Astrocyte of the hippocampus (primary cell): ENCODE results near the gene TBCE.
"Not testable (repeated sequence)": the region's sequence is repeated elsewhere in the genome, so short reads cannot be mapped to it uniquely, and the experiment has no call there.

Source experiments
- DNase-seq: peaks from one replicate; pipeline ENCODE4 v3.0.0; 2011; ENCODE audit warnings: low read depth, low spot score

The TBCE gene

DNA sequence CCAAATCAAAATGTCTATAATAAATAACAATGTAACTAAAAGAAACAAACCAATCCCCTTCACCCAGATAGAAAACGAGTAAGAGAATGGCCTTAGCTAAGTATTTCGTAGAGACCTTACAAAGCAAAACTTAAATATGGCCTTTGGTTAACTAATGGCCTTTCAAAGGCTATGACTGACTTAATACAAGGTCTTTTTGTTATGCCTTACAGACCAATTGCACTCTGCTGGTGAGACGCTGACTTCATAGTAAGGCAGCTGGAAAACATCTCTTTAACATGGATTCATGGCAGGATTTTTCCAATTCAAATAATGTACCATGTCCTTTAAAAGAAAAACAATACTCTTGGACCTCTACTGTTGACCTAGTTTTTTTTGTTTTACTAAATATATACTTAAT, 15.8 kb upstream of the TBCE start:
- no peak for DNase-seq

GRCh38 chr1:235351898-235352297, 15.3 kb upstream of the TBCE start:
- DNase-seq: no peak

DNA sequence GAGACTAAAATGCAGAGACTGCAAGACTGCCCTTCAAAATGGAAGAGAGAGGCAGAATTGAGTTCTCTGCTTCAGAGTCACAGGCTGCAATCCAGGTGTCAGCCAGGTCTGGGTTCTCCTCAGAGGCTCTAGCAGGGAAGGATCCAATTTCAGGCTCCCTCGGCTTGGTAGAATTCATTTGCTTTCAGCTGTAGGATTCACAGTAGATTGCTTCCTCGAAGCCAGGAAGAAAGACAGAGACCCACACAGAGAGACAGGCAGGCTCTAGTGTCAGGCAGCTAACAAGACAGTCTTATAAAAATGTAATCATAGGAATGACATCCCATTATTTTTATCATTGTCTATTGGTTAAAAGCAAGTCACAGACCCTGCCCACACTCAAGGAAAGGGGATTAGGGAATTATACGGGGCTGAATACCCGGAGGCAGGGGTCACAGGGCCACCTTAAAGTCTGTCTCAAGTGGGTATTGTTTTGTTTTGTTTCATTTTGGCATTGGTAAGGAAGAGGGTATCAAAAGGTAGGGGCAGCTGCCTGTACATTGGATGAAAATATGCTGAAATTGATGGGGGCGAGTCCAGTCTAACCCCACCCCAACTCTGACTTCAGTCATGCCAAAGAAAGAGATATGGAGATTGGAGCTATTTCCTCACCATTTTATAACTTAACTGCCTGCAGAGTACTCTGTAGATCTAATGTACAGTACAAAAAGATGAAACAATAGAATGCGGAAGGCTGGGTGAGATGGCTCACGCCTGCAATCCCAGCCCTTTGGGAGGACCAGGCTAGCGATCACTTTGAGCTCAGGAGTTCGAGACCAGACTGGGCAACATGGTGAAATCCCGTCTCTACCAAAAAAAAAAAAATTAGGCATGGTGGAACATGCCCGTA, 9.5 kb upstream of the TBCE start:
- DNase-seq: no peak

DNA sequence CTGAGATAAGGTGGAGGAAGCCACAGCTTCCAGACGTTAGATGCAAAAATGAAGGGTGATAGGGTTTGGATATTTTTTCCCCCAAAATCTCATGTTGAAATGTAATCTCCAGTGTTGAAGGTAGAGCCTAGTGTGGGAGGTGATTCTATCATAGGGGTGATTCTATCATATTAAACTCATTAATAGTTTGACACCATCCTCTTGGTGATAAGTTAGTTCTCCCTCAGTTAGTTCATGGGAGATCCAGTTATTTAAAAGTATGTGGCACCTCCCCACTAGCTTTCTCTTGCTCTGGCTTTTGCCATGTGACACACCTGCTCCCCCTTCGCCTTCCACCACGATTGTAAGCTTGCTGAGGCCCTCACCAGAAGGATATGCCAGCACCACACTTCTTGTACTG, 8.3 kb upstream of the TBCE start:
- DNase-seq: no peak

GRCh38 chr1:235364189-235364588, 3.0 kb upstream of the TBCE start:
- not testable (repeated sequence) for DNase-seq

- DNase-seq: no peak
These were observed 941 bp upstream of the TBCE start for GRCh38 chr1:235366286-235366685.

- DNase-seq: no peak
These were observed 1.2 kb downstream of the TBCE start for GRCh38 chr1:235368428-235368827.

GRCh38 chr1:235369802-235370201, 2.6 kb downstream of the TBCE start:
- DNase-seq: no peak

- no peak for DNase-seq
These were observed 8.8 kb downstream of the TBCE start for GRCh38 chr1:235375919-235376605.

- DNase-seq: not testable (repeated sequence)
These were observed 11.0 kb downstream of the TBCE start for GRCh38 chr1:235378134-235378735.

DNA sequence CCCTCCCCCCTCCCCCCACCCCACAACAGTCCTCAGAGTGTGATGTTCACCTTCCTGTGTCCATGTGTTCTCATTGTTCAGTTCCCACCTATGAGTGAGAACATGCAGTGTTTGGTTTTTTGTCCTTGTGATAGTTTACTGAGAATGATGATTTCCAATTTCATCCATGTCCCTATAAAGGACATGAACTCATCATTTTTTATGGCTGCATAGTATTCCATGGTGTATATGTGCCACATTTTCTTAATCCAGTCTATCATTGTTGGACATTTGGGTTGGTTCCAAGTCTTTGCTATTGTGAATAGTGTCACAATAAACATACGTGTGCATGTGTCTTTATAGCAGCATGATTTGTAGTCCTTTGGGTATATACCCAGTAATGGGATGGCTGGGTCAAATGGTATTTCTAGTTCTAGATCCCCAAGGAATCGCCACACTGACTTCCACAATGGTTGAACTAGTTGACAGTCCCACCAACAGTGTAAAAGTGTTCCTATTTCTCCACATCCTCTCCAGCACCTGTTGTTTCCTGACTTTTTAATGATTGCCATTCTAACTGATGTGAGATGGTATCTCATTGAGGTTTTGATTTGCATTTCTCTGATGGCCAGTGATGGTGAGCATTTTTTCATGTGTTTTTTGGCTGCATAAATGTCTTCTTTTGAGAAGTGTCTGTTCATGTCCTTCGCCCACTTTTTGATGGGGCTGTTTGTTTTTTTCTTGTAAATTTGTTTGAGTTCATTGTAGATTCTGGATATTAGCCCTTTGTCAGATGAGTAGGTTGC, 14.9 kb downstream of the TBCE start:
- not testable (repeated sequence) for DNase-seq

DNA sequence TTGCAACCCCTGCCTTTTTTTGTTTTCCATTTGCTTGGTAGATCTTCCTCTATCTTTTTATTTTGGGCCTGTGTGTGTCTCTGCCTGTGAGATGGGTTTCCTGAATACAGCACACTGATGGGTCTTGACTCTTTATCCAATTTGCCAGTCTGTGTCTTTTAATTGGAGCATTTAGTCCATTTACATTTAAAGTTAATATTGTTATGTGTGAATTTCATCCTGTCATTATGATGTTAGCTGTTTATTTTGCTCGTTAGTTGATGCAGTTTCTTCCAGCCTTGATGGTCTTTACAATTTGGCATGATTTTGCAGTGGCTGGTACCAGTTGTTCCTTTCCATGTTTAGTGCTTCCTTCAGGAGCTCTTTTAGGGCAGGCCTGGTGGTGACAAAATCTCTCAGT, 18.4 kb downstream of the TBCE start:
- DNase-seq: not testable (repeated sequence)

- DNase-seq: no peak
These were observed 24.6 kb downstream of the TBCE start for GRCh38 chr1:235391874-235392273.

DNA sequence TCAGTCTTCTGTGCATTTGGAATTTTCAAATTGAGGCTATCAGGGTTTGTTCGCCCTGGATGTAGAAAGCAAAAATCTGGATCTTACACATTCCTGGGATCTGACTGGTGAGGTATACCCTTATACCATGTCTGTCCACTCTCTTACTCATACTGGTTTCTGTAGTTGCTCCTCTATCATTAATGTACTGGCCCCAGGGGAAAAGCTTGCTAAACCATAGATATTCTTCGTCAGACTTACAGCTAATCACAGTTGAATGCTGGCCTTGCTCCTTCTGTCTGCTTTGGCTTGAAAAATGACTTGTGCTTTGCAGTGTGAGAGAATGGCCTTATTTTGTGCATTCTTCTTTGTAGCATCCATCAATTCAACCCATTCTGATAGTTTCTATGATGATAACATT, 30.5 kb downstream of the TBCE start:
- DNase-seq: peak; percentile 61

DNA sequence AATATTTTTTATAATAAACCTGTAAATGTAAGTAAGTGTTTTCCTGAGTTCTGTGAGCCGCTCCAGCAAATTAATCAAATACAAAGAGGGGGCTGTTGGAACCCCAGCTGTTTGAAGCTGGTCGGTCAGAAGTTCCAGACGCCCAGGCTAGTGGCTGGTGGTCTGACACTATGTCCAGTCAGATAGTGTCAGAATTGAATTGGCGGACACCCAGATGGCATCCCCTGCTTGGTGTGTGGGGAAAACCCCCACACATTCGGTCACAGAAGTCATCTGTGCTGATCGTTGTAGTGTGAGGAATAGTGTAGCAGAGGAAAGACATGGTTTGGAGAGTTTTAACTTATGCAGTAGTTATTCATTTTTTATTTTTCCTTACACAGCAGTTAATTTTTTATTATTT, 32.4 kb downstream of the TBCE start:
- no peak for DNase-seq

- DNase-seq: no peak
These were observed 34.0 kb downstream of the TBCE start for GRCh38 chr1:235401251-235401650.

- peak; percentile 54 for DNase-seq
These were observed 35.4 kb downstream of the TBCE start for GRCh38 chr1:235402457-235403200.

- DNase-seq: no peak
These were observed 36.4 kb downstream of the TBCE start for GRCh38 chr1:235403593-235403992.

DNA sequence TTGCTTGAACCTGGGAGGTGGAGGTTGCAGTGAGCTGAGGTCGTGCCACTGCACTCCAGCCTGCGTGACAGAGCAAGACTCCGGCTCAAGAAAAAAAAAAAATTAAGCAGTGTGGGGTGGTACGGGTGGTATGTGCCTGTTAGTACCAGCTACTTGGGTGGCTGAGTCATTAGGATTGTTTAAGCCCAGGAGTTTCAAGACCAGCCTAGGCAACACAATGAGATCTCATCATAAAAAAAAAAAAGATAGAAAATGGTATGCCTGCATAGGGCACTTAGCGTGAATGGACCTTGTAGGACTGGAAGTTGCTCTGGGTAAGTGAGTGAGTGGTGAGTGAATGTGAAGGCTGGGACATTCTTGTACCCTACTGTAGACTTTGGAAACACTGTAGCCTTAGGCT, 37.0 kb downstream of the TBCE start:
- DNase-seq: peak; percentile 70

DNA sequence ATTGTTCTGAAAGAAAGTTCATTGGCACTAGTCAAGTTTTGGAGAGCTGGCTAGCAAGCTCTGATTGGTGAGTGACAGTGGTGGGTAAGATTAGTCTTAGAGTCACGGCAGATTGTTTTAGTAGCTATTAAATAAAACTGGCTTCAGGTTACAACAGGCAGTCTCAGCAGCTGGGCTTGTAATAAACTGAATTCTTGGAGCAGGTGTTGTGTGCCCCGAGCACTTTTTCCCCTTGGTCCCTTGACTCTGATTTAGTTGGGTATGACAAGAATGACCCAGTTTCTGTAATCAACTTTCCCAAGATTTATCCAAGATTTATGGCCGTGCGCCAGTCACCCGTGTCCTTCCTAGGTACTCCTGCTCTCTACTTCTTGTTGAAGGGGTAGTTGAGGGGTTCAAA, 40.2 kb downstream of the TBCE start:
- DNase-seq: no peak

- no peak for DNase-seq
These were observed 41.3 kb downstream of the TBCE start for GRCh38 chr1:235408503-235408960.
